GM11168 (cell line): ENCODE measurements around the gene UCN2.

Experiments
- in situ Hi-C: fragments of 300-500 bp; cut with MboI; formaldehyde crosslinking; loops from one replicate; pipeline ENCODE4 v1.12.0; 2022; ENCODE audit warnings: low sequenced_read_pairs; ENCODE audit not compliant: unreplicated experiment

UCN2 gene

GRCh38 chr3:48591886-48592518 is 28.4 kb upstream of the UCN2 start:
- in situ Hi-C loops: no loop called here

GRCh38 chr3:48591436-48591835 is 27.9 kb upstream of the UCN2 start:
- in situ Hi-C loops: no loop called here

- in situ Hi-C loops: no loop called here
Measured at GRCh38 chr3:48588230-48588629, 24.6 kb upstream of the UCN2 start.

GRCh38 chr3:48587686-48588085 is 24.1 kb upstream of the UCN2 start:
- in situ Hi-C loops: no loop called here

- in situ Hi-C loops: no loop called here
Measured at GRCh38 chr3:48585411-48585810, 21.8 kb upstream of the UCN2 start.

GRCh38 chr3:48584836-48585235 is 21.3 kb upstream of the UCN2 start:
- in situ Hi-C loops: no loop called here

GRCh38 chr3:48581621-48582481 is 18.3 kb upstream of the UCN2 start:
- in situ Hi-C loops: no loop called here

GRCh38 chr3:48576647-48577046 is 13.1 kb upstream of the UCN2 start:
- in situ Hi-C loops: no loop called here

GRCh38 chr3:48575366-48575765 is 11.8 kb upstream of the UCN2 start:
- in situ Hi-C loops: no loop called here

GRCh38 chr3:48573973-48574585 is 10.5 kb upstream of the UCN2 start:
- in situ Hi-C loops: no loop called here

GRCh38 chr3:48572517-48572916 is 8.9 kb upstream of the UCN2 start:
- in situ Hi-C loops: no loop called here

GRCh38 chr3:48571938-48572337 is 8.4 kb upstream of the UCN2 start:
- in situ Hi-C loops: no loop called here

GRCh38 chr3:48569808-48570450 is 6.3 kb upstream of the UCN2 start:
- in situ Hi-C loops: no loop called here

- in situ Hi-C loops: no loop called here
Measured at GRCh38 chr3:48569400-48569799, 5.8 kb upstream of the UCN2 start.

- in situ Hi-C loops: no loop called here
Measured at GRCh38 chr3:48568476-48568875, 4.9 kb upstream of the UCN2 start.

GRCh38 chr3:48567500-48567899 is 3.9 kb upstream of the UCN2 start:
- in situ Hi-C loops: no loop called here

- in situ Hi-C loops: no loop called here
Measured at GRCh38 chr3:48567090-48567489, 3.5 kb upstream of the UCN2 start.

- in situ Hi-C loops: no loop called here
Measured at GRCh38 chr3:48566401-48566760, 2.8 kb upstream of the UCN2 start.

GRCh38 chr3:48565591-48566400 is 2.2 kb upstream of the UCN2 start:
- in situ Hi-C loops: no loop called here

GRCh38 chr3:48565186-48565585 is 1.6 kb upstream of the UCN2 start:
- in situ Hi-C loops: no loop called here
